Airway epithelial cell (primary cell): ENCODE measurements around the gene PHF8. TPM values are rescaled to one million over a fixed set of nuclear protein-coding genes. Genes with fewer than 3 reads are reported as not detected.

Experiments used
- total RNA-seq: library from RNA; depleted of rRNA; stranded (reverse); fragments of >200 nt; gene quantifications from 2 replicates; pipeline ENCODE4 v1.2.3, GENCODE V29; 2015

Gene PHF8
- 9.5 and 11.7 TPM in 2 replicates for total RNA-seq

GRCh38 chrX:54044126-54044876 is at the start of gene PHF8:
PHF8 (minus strand) TSS chrX:54044473; CDS start chrX:54042728, 1,745 bp downstream.

Other genes with a start within 250 kb of the PHF8 start
- 6.1 and 6.9 TPM in 2 replicates for gene FAM120C, start 138.8 kb upstream of the PHF8 start, total RNA-seq